ENCODE data around the gene A2ML1.
"Not testable (repeated sequence)": the region's sequence is repeated elsewhere in the genome, so short reads cannot be mapped to it uniquely, and the experiment has no call there.

The A2ML1 gene

DNA sequence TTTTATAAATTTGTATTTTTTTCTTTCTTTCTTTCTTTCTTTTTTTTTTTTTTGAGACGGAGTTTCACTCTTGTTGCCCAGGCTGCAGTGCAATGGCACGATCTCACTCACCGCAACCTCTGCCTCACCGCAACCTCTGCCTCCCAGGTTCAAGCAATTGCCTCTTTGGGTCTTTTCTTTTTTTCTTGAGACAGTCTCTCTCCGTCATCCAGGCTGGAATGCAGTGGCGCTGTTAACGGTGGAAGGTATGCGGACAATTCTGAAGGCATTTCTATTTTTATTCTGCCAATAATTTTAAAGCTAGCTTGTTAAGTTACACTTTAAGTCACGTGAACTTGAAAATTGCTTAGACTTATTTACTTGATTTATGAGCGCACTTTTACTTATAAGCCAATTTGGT is 83.1 kb downstream of the A2ML1 start:
- no peak for DNase-seq

- DNase-seq = no peak
These were observed 84.1 kb downstream of the A2ML1 start for GRCh38 chr12:8906266-8907180.

DNA sequence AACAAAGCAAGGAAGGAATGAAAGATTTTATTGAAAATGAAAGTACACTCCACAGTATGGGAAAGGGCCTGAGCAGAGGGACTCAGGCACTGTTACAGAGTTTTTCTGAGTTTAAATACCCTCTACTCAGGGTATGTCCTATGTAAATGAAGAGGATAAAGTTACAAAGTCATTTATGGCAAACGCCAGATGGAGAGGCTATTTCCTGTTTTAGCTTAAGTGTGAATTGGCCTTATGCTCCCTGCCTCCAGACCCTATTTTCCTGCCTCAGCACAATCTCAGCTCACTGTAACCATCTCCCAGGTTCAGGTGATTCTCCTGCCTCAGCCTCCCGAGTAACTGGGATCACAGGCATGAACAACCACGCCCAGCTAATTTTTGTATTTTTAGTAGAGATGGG is 85.1 kb downstream of the A2ML1 start:
- no peak for DNase-seq

DNA sequence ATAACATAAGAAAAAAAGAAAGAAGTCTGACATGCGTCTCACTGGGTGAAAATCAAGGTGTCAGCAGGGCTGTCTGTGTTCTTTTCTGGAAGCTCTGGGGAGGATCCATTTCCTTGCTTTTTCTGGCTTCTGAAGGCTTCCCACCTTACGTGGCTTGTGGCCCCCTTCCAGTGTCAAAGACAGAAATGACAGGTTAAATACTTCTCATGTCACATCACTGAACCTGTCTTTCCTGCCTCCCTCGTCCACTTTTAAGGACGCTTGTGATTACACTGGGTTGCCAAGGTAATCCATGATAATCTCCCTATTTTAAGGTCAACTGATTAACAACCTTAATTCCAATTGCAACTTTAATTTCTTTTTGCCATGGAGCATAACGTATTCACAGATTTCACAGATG is 87.3 kb downstream of the A2ML1 start:
- DNase-seq = no peak

GRCh38 chr12:8911606-8912268 is 89.3 kb downstream of the A2ML1 start:
- no peak for DNase-seq

DNA sequence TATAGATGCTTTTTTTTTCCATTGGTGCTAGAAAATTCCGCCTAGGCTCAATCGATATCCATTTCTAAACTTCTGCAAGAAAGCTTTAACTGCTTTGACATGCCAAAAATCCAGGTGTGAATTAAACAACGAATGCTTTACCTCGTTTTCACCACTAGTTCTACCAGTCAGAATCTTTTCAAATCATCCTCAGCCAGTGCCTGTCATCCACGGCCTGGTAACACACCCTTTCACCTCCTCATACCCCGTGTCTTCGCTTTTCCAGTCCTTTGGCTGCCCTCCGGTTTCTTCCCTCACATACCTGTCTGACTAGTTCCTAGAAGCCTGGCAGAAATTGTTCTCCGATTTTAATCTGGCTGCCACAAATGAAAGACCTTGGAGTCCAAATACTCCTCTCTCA is 90.5 kb downstream of the A2ML1 start:
- DNase-seq = peak in 1 of 51 donors; percentile 2

GRCh38 chr12:8913702-8914032 is 91.2 kb downstream of the A2ML1 start:
- no peak for DNase-seq

- peak in 49 of 51 donors; percentile 20 to 95 (median 65) for DNase-seq
These were observed 91.8 kb downstream of the A2ML1 start, which contains the start of gene PHC1 for GRCh38 chr12:8914033-8914715. Gene PHC1 (plus strand): TSS chr12:8914509. CDS start chr12:8917678, 3,169 bp downstream.

- peak in 42 of 51 donors; percentile 2 to 61 (median 26) for DNase-seq
These were observed 92.5 kb downstream of the A2ML1 start for GRCh38 chr12:8914716-8915526.

DNA sequence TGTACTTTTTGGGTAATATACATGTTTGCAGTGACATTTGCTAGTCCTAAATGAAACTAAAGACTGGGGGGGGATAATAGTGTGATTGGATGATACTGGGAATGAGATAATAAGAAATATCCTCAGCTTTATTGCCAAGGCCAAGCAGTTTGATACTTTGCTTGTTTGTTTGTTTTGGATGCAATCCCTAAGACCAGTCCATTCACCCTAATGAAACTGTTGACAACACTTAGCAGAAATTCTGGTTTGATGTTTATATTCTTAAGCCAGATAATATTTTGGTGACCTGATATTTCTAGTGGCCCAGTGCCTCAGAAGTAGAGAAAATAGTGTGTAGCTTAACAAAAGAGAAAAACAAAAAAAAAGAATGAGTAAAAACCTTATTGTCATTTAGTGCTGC is 93.7 kb downstream of the A2ML1 start:
- no peak for DNase-seq

GRCh38 chr12:8917031-8917430 is 94.6 kb downstream of the A2ML1 start:
- no peak for DNase-seq

- DNase-seq = no peak
These were observed 95.3 kb downstream of the A2ML1 start for GRCh38 chr12:8917751-8918150.

GRCh38 chr12:8919643-8920042 is 97.2 kb downstream of the A2ML1 start:
- not testable (repeated sequence) for DNase-seq

DNA sequence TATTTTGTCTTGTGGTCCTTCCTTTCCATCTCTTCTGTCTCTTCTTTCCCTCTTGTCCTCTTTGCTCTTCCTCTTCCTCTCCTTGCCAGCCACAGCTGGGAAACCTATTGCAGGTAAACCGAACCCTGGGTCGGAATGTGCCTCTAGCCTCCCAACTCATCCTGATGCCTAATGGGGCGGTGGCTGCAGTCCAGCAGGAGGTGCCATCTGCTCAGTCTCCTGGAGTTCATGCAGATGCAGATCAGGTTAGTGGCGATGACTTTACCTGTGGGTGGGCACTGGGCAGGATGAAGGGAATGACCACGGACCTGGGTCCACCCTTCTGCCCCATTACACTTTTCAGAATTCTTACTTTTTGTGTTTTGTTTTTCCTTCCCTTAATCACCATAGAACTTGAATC is 100.1 kb downstream of the A2ML1 start:
- no peak for DNase-seq
